Measurements from ENCODE around the gene MAN1A1.

MAN1A1 gene

GRCh38 chr6:119237177-119237715 lies 112.3 kb downstream of the MAN1A1 start:
- no peak overlapping the region for H3K4me3 ChIP-seq (ENCODE audit: extremely low read depth, insufficient read depth, low read length, poor library complexity, severe bottlenecking)
- H3K9me3 ChIP-seq (ENCODE audit: control insufficient read depth, low read length): peaks cover 5% of the 10 kb centered on the region
- peaks cover 6% of the 10 kb centered on the region for H3K4me1 ChIP-seq (ENCODE audit: control insufficient read depth, insufficient read depth, low read length, poor library complexity, severe bottlenecking)
- no peak overlapping the region for H3K27ac ChIP-seq (ENCODE audit: low read depth, low read length, severe bottlenecking)
- H3K36me3 ChIP-seq (ENCODE audit: control insufficient read depth, insufficient read depth, low read length): peaks cover 22% of the 10 kb centered on the region
- 87 to 97% methylated on average over 4 of the region's 7 CpGs for WGBS, 2 experiments (ENCODE audit: insufficient coverage in 2 of 2)

GRCh38 chr6:119234941-119235340 lies 114.6 kb downstream of the MAN1A1 start:
- peaks cover 25% of the 10 kb centered on the region for H3K36me3 ChIP-seq (ENCODE audit: control insufficient read depth, insufficient read depth, low read length)
- H3K27ac ChIP-seq (ENCODE audit: low read depth, low read length, severe bottlenecking): no peak overlapping the region
- peaks cover 5% of the 10 kb centered on the region for H3K9me3 ChIP-seq (ENCODE audit: control insufficient read depth, low read length)
- no peak overlapping the region for H3K4me3 ChIP-seq (ENCODE audit: extremely low read depth, insufficient read depth, low read length, poor library complexity, severe bottlenecking)
- WGBS, 2 experiments (ENCODE audit: insufficient coverage in 2 of 2): 100% methylated on average over 1 to 2 of the region's 4 CpGs
- no peaks in the 10 kb centered on the region for H3K4me1 ChIP-seq (ENCODE audit: control insufficient read depth, insufficient read depth, low read length, poor library complexity, severe bottlenecking)

- no peak overlapping the region for H3K4me3 ChIP-seq (ENCODE audit: extremely low read depth, insufficient read depth, low read length, poor library complexity, severe bottlenecking)
- H3K27ac ChIP-seq (ENCODE audit: low read depth, low read length, severe bottlenecking): no peak overlapping the region
- WGBS, 2 experiments (ENCODE audit: insufficient coverage in 2 of 2): 93% methylated on average over 5 of the region's 5 CpGs; no CpG with 5 or more reads in 1 of the 2 experiments
- H3K36me3 ChIP-seq (ENCODE audit: control insufficient read depth, insufficient read depth, low read length): peaks cover 21% of the 10 kb centered on the region
- no peaks in the 10 kb centered on the region for H3K4me1 ChIP-seq (ENCODE audit: control insufficient read depth, insufficient read depth, low read length, poor library complexity, severe bottlenecking)
- H3K9me3 ChIP-seq (ENCODE audit: control insufficient read depth, low read length): peaks cover 5% of the 10 kb centered on the region
These were observed 115.1 kb downstream of the MAN1A1 start for GRCh38 chr6:119234457-119234856.

- WGBS, 2 experiments (ENCODE audit: insufficient coverage in 2 of 2): no CpG with 5 or more reads among the region's 2 CpGs
- Histone ChIP-seq H3K4me3 (ENCODE audit: extremely low read depth, insufficient read depth, low read length, poor library complexity, severe bottlenecking) (no peak overlapping the region), H3K4me1 (ENCODE audit: control insufficient read depth, insufficient read depth, low read length, poor library complexity, severe bottlenecking) (no peaks in the 10 kb centered on the region), H3K36me3 (ENCODE audit: control insufficient read depth, insufficient read depth, low read length) (peaks cover 21% of the 10 kb centered on the region), H3K9me3 (ENCODE audit: control insufficient read depth, low read length) (peaks cover 5% of the 10 kb centered on the region), H3K27ac (ENCODE audit: low read depth, low read length, severe bottlenecking) (no peak overlapping the region)
These were observed 116.1 kb downstream of the MAN1A1 start for GRCh38 chr6:119233312-119233984.

GRCh38 chr6:119231394-119231793 lies 118.2 kb downstream of the MAN1A1 start:
- Histone ChIP-seq H3K36me3 (ENCODE audit: control insufficient read depth, insufficient read depth, low read length) (peaks cover 21% of the 10 kb centered on the region), H3K9me3 (ENCODE audit: control insufficient read depth, low read length) (peaks cover 5% of the 10 kb centered on the region), H3K4me3 (ENCODE audit: extremely low read depth, insufficient read depth, low read length, poor library complexity, severe bottlenecking) (no peak overlapping the region), H3K27ac (ENCODE audit: low read depth, low read length, severe bottlenecking) (no peak overlapping the region), H3K4me1 (ENCODE audit: control insufficient read depth, insufficient read depth, low read length, poor library complexity, severe bottlenecking) (no peaks in the 10 kb centered on the region)
- 93% methylated on average over 2 of the region's 4 CpGs; no CpG with 5 or more reads in 1 of the 2 experiments for WGBS, 2 experiments (ENCODE audit: insufficient coverage in 2 of 2)

GRCh38 chr6:119230160-119230559 lies 119.4 kb downstream of the MAN1A1 start:
- Histone ChIP-seq H3K36me3 (ENCODE audit: control insufficient read depth, insufficient read depth, low read length) (peaks cover 14% of the 10 kb centered on the region), H3K4me3 (ENCODE audit: extremely low read depth, insufficient read depth, low read length, poor library complexity, severe bottlenecking) (no peak overlapping the region), H3K27ac (ENCODE audit: low read depth, low read length, severe bottlenecking) (no peak overlapping the region), H3K4me1 (ENCODE audit: control insufficient read depth, insufficient read depth, low read length, poor library complexity, severe bottlenecking) (no peaks in the 10 kb centered on the region), H3K9me3 (ENCODE audit: control insufficient read depth, low read length) (no peaks in the 10 kb centered on the region)
- 89 to 100% methylated on average over 4 of the region's 4 CpGs for WGBS, 2 experiments (ENCODE audit: insufficient coverage in 2 of 2)

- Histone ChIP-seq H3K27ac (ENCODE audit: low read depth, low read length, severe bottlenecking) (no peak overlapping the region), H3K9me3 (ENCODE audit: control insufficient read depth, low read length) (no peaks in the 10 kb centered on the region), H3K4me3 (ENCODE audit: extremely low read depth, insufficient read depth, low read length, poor library complexity, severe bottlenecking) (no peak overlapping the region), H3K36me3 (ENCODE audit: control insufficient read depth, insufficient read depth, low read length) (peaks cover 5% of the 10 kb centered on the region), H3K4me1 (ENCODE audit: control insufficient read depth, insufficient read depth, low read length, poor library complexity, severe bottlenecking) (no peaks in the 10 kb centered on the region)
- WGBS, 2 experiments (ENCODE audit: insufficient coverage in 2 of 2): 100% methylated on average over 2 of the region's 2 CpGs
These were observed 122.2 kb downstream of the MAN1A1 start for GRCh38 chr6:119227377-119227776.

- Histone ChIP-seq H3K4me3 (ENCODE audit: extremely low read depth, insufficient read depth, low read length, poor library complexity, severe bottlenecking) (no peak overlapping the region), H3K36me3 (ENCODE audit: control insufficient read depth, insufficient read depth, low read length) (no peaks in the 10 kb centered on the region), H3K4me1 (ENCODE audit: control insufficient read depth, insufficient read depth, low read length, poor library complexity, severe bottlenecking) (no peaks in the 10 kb centered on the region), H3K9me3 (ENCODE audit: control insufficient read depth, low read length) (no peaks in the 10 kb centered on the region), H3K27ac (ENCODE audit: low read depth, low read length, severe bottlenecking) (no peak overlapping the region)
- WGBS, 2 experiments (ENCODE audit: insufficient coverage in 2 of 2): 86 to 89% methylated on average over 4 of the region's 4 CpGs
These were observed 123.5 kb downstream of the MAN1A1 start for GRCh38 chr6:119226089-119226488.

GRCh38 chr6:119224095-119224701 lies 125.4 kb downstream of the MAN1A1 start:
- Histone ChIP-seq H3K27ac (ENCODE audit: low read depth, low read length, severe bottlenecking) (no peak overlapping the region), H3K4me3 (ENCODE audit: extremely low read depth, insufficient read depth, low read length, poor library complexity, severe bottlenecking) (no peak overlapping the region), H3K36me3 (ENCODE audit: control insufficient read depth, insufficient read depth, low read length) (no peaks in the 10 kb centered on the region), H3K9me3 (ENCODE audit: control insufficient read depth, low read length) (no peaks in the 10 kb centered on the region), H3K4me1 (ENCODE audit: control insufficient read depth, insufficient read depth, low read length, poor library complexity, severe bottlenecking) (no peaks in the 10 kb centered on the region)
- 92 to 93% methylated on average over 2 of the region's 4 CpGs for WGBS, 2 experiments (ENCODE audit: insufficient coverage in 2 of 2)

GRCh38 chr6:119220452-119220851 lies 129.1 kb downstream of the MAN1A1 start:
- Histone ChIP-seq H3K9me3 (ENCODE audit: control insufficient read depth, low read length) (no peaks in the 10 kb centered on the region), H3K4me1 (ENCODE audit: control insufficient read depth, insufficient read depth, low read length, poor library complexity, severe bottlenecking) (peaks cover under 1% of the 10 kb centered on the region), H3K27ac (ENCODE audit: low read depth, low read length, severe bottlenecking) (no peak overlapping the region), H3K36me3 (ENCODE audit: control insufficient read depth, insufficient read depth, low read length) (no peaks in the 10 kb centered on the region), H3K4me3 (ENCODE audit: extremely low read depth, insufficient read depth, low read length, poor library complexity, severe bottlenecking) (no peak overlapping the region)
- WGBS, 2 experiments (ENCODE audit: insufficient coverage in 2 of 2): no CpG with 5 or more reads among the region's 1 CpG

- Histone ChIP-seq H3K9me3 (ENCODE audit: control insufficient read depth, low read length) (no peaks in the 10 kb centered on the region), H3K36me3 (ENCODE audit: control insufficient read depth, insufficient read depth, low read length) (no peaks in the 10 kb centered on the region), H3K4me1 (ENCODE audit: control insufficient read depth, insufficient read depth, low read length, poor library complexity, severe bottlenecking) (peaks cover 2% of the 10 kb centered on the region), H3K4me3 (ENCODE audit: extremely low read depth, insufficient read depth, low read length, poor library complexity, severe bottlenecking) (no peak overlapping the region), H3K27ac (ENCODE audit: low read depth, low read length, severe bottlenecking) (no peak overlapping the region)
- 100% methylated on average over 4 of the region's 4 CpGs; no CpG with 5 or more reads in 1 of the 2 experiments for WGBS, 2 experiments (ENCODE audit: insufficient coverage in 2 of 2)
These were observed 131.0 kb downstream of the MAN1A1 start for GRCh38 chr6:119218548-119218947.
